IMR-90 (cell line): Measurements from ENCODE around the gene CCNL2.

ENCODE experiments used
- CEBPB ChIP-seq: IDR thresholded peaks from 2 replicates; pipeline ENCODE4 v1.6.1; 2012; ENCODE audit warnings: low read depth, low read length, improper control_type of control experiment
- CHD1 ChIP-seq: IDR thresholded peaks from 2 replicates; pipeline ENCODE4 v1.6.1; 2012; ENCODE audit warnings: low read depth, low read length, improper control_type of control experiment
- FOS ChIP-seq: fragments of 150-350 bp; IDR thresholded peaks from 2 replicates; pipeline ENCODE4 v1.6.1; 2016; ENCODE audit warnings: low read depth, low read length
- MAFK ChIP-seq: IDR thresholded peaks from 2 replicates; pipeline ENCODE4 v1.6.1; 2012; ENCODE audit warnings: low read depth, low read length, improper control_type of control experiment
- MAZ ChIP-seq: IDR thresholded peaks from 2 replicates; pipeline ENCODE4 v1.6.1; 2012; ENCODE audit warnings: low read depth, mild to moderate bottlenecking, low read length, improper control_type of control experiment, moderate library complexity, borderline replicate concordance
- MXI1 ChIP-seq: IDR thresholded peaks from 2 replicates; pipeline ENCODE4 v1.6.1; 2012; ENCODE audit warnings: low read depth, mild to moderate bottlenecking, low read length, moderate library complexity, borderline replicate concordance
- NFE2L2 ChIP-seq: fragments of 150-350 bp; IDR thresholded peaks from 2 replicates; pipeline ENCODE4 v1.6.1; 2016; ENCODE audit warnings: low read depth, mild to moderate bottlenecking, low read length
- POLR2A ChIP-seq: IDR thresholded peaks from 2 replicates; pipeline ENCODE4 v1.6.1; 2012; ENCODE audit warnings: mild to moderate bottlenecking, low read depth, low read length
- RAD21 ChIP-seq: IDR thresholded peaks from 2 replicates; pipeline ENCODE4 v1.6.1; 2012; ENCODE audit warnings: low read length, improper control_type of control experiment
- RCOR1 ChIP-seq: IDR thresholded peaks from 2 replicates; pipeline ENCODE4 v1.6.1; 2012; ENCODE audit warnings: mild to moderate bottlenecking, low read length, improper control_type of control experiment; ENCODE audit not compliant: insufficient replicate concordance
- RFX5 ChIP-seq: IDR thresholded peaks from 2 replicates; pipeline ENCODE4 v1.8.0; 2012; ENCODE audit warnings: low read depth, mild to moderate bottlenecking, low read length, moderate library complexity
- USF2 ChIP-seq: fragments of 150-350 bp; IDR thresholded peaks from 2 replicates; pipeline ENCODE4 v1.6.1; 2017; ENCODE audit warnings: mild to moderate bottlenecking, antibody characterized with exemption, low read length, low read depth
- TF ChIP-seq, protein P1 (sequence below): conservative IDR thresholded peaks from 2 replicates; pipeline ENCODE4 v1.5.1; 2012; ENCODE audit warnings: mild to moderate bottlenecking, low read depth, low read length, improper control_type of control experiment

DNA sequence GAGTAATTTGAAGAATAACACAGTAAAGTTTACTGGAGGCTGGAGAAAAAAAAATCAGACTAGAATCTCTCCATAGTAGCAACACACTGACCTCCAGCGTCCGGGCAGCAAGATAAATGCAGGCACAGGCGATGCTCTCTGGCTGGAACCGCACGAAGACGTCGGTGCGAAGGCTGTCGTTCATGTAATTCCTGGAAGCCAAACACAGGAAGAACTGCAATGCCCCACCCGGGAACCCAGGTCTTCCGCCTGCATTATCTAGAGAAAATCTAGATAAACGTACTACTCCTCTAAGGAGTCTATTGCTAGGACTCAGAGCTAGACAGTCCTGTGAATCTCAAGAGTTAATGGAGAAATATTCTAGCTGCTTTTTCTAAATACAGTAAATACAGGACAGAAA is 8.5 kb downstream of the CCNL2 start:
- TF ChIP-seq CHD1: no peak
- TF ChIP-seq MAZ: no peak
- no peak for TF ChIP-seq POLR2A
- TF ChIP-seq RFX5: no peak
- TF ChIP-seq, protein P1, sequence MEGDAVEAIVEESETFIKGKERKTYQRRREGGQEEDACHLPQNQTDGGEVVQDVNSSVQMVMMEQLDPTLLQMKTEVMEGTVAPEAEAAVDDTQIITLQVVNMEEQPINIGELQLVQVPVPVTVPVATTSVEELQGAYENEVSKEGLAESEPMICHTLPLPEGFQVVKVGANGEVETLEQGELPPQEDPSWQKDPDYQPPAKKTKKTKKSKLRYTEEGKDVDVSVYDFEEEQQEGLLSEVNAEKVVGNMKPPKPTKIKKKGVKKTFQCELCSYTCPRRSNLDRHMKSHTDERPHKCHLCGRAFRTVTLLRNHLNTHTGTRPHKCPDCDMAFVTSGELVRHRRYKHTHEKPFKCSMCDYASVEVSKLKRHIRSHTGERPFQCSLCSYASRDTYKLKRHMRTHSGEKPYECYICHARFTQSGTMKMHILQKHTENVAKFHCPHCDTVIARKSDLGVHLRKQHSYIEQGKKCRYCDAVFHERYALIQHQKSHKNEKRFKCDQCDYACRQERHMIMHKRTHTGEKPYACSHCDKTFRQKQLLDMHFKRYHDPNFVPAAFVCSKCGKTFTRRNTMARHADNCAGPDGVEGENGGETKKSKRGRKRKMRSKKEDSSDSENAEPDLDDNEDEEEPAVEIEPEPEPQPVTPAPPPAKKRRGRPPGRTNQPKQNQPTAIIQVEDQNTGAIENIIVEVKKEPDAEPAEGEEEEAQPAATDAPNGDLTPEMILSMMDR: no peak
- TF ChIP-seq RAD21: no peak
- TF ChIP-seq CEBPB: no peak
- no peak for TF ChIP-seq RCOR1
- TF ChIP-seq FOS: no peak
- no peak for TF ChIP-seq MAFK
- TF ChIP-seq USF2: no peak
- no peak for TF ChIP-seq MXI1
- TF ChIP-seq NFE2L2: no peak
